Activated T-helper 1 cell treated with anti-CD3 and anti-CD28 coated beads, Interleukin-12 subunit alpha, Interleukin-12 subunit beta, Interleukin-2, Interleukin-4 antibody, amounts not matched to agents 30 ng/mL and 10 ng/mL and 1 ng/mL, durations not matched to agents 14 hours and 24 hours and 36 hours (primary cell): ENCODE measurements around the gene PPME1. TPM values are rescaled to one million over a fixed set of nuclear protein-coding genes. Genes with fewer than 3 reads are reported as not detected.

ENCODE experiments used
- DNase-seq: peaks from one replicate; pipeline ENCODE4 v3.0.0; 2021; ENCODE audit warnings: low spot score
- H3K27ac Mint-ChIP-seq: one replicate; pipeline ENCODE4 v1.8.0; 2021; ENCODE audit warnings: mild to moderate bottlenecking, mixed read lengths
- H3K27me3 Mint-ChIP-seq: one replicate; pipeline ENCODE4 v1.8.0; 2022; ENCODE audit warnings: mild to moderate bottlenecking, moderate library complexity, mixed read lengths; ENCODE audit not compliant: insufficient read depth
- H3K36me3 Mint-ChIP-seq: one replicate; pipeline ENCODE4 v1.8.0; 2021; ENCODE audit warnings: low read depth, mixed read lengths
- H3K4me1 Mint-ChIP-seq: one replicate; pipeline ENCODE4 v1.8.0; 2021; ENCODE audit warnings: low read depth, mixed read lengths
- H3K4me3 Mint-ChIP-seq: one replicate; pipeline ENCODE4 v1.8.0; 2021; ENCODE audit warnings: mild to moderate bottlenecking, moderate library complexity, mixed read lengths
- H3K9me3 Mint-ChIP-seq: one replicate; pipeline ENCODE4 v1.8.0; 2021; ENCODE audit warnings: mixed read lengths
- intact Hi-C: fragments of 100-400 bp; cut with micrococcal nuclease; formaldehyde crosslinking; loops from one replicate; pipeline ENCODE4 v1.15.1; 2024
- total RNA-seq: library from RNA; stranded (reverse); gene quantifications from 2 replicates; pipeline ENCODE4 v1.2.3, GENCODE V29; 2022

PPME1 gene
- total RNA-seq, 1 donor from 2014 or later: 68.1 TPM

DNA sequence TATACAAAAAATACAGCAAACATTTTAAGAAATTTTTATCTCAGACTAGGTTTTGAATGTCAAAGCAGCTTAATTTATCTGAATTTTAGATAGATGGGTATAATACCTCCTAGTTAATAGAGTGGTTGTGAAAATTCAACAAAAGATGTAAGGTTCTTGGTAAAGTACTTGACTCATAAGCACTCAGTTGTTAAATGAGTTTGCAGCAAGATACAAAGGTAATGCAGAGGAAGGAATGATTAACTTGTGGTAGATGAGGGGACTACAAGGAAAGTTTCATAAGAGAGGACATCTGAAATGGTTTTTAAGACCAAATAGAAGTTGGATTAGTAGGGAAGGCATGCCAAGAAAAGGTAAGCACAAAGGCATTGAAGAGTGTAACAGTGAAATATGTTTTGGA lies 37.4 kb downstream of the PPME1 start:
- Mint-ChIP-seq H3K27ac (no peak overlapping the region), H3K27me3 (no peaks in the 10 kb centered on the region), H3K4me1 (peaks cover 5% of the 10 kb centered on the region), H3K36me3 (peaks cover 46% of the 10 kb centered on the region), H3K4me3 (no peak overlapping the region), H3K9me3 (peaks cover 3% of the 10 kb centered on the region)
- intact Hi-C loops: no loop called here
- DNase-seq: no peak

DNA sequence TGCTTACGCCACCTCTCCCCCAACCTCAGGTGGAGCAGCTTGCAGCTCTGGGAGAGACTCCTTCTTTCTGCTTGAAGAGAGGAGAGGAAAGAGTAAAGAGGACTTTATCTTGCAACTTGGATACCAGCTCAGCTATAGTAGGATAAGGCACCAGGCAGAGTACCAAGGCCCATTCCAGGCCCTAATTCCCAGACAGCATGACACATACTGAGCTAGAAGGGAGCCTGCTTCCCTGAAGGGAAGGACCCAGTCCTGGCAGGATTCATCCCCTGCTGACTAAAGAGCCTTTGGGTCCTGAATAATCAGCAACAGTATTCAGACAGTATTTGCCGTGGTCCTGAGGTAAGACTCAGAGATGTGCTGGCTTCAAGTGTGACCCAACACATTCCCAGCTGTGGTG lies 41.4 kb downstream of the PPME1 start:
- no peak for DNase-seq
- H3K4me1 Mint-ChIP-seq: no peaks in the 10 kb centered on the region
- peaks cover 46% of the 10 kb centered on the region for H3K36me3 Mint-ChIP-seq
- no peak overlapping the region for H3K27ac Mint-ChIP-seq
- intact Hi-C loops: no loop called here
- H3K4me3 Mint-ChIP-seq: no peak overlapping the region
- H3K27me3 Mint-ChIP-seq: no peaks in the 10 kb centered on the region
- peaks cover 20% of the 10 kb centered on the region for H3K9me3 Mint-ChIP-seq

DNA sequence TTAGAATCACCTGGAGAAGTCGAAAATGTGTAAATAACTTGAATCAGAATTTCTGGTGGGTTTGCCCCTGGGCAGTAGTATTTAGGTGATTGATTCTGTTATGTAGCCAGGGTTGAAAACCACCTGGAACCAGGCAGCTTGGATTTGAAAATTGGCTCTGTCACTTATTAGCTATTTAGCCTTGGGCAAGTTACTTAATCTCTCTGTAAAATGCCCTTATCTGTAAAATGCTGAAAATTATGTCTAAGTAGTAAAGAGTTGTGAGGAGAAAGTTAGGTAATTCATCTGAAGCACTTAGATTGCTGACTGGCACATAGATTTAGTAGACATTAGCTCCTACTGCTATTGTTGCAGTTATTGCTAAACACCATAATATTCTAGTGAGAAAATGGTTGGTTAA lies 49.3 kb downstream of the PPME1 start:
- Mint-ChIP-seq H3K4me1 (no peaks in the 10 kb centered on the region), H3K36me3 (peaks cover 18% of the 10 kb centered on the region), H3K27me3 (no peaks in the 10 kb centered on the region), H3K9me3 (peaks cover 10% of the 10 kb centered on the region), H3K4me3 (no peak overlapping the region), H3K27ac (no peak overlapping the region)
- intact Hi-C loops: no loop called here
- DNase-seq: no peak

DNA sequence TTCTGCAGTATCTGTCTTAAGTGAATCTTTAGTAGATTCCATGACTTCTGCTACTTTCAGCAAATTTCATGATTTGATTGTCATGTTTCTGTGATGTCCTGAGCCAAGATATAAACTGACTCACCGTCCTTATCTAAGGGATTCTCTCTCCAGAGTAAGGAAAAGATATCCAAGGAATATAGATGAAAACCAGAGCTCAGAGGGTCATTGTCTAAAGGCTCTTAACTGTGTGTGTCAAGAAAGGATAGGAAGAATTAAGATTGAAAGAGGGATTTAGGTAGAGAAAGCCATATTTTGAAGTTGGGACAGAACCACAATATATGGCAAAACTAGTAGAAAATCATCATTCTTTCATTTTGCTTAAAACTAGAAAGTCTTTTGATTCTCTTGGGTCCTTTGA lies 50.7 kb downstream of the PPME1 start:
- Mint-ChIP-seq H3K4me3 (no peak overlapping the region), H3K4me1 (no peaks in the 10 kb centered on the region), H3K9me3 (peaks cover 7% of the 10 kb centered on the region), H3K36me3 (peaks cover 22% of the 10 kb centered on the region), H3K27me3 (no peaks in the 10 kb centered on the region), H3K27ac (no peak overlapping the region)
- intact Hi-C loops: no loop called here
- no peak for DNase-seq

DNA sequence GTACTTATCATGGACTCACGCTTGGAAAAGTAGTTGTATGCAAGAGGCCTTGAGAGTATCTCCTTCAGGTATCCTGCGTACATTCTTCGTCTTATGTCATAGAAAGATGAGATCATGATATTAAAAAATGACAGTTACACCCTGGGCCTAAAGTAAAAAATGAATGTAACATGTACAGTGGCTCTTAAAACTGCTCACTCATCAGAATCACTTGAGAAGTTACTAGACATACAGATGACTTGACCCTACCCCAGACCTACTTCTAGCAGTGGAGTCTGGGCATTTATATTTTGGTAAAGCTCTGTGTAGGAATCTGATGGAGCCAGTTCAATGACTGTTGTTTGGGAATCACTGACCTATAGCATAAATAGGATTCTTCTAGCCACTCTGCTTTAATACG lies 54.5 kb downstream of the PPME1 start:
- no peaks in the 10 kb centered on the region for H3K4me1 Mint-ChIP-seq
- no peak overlapping the region for H3K4me3 Mint-ChIP-seq
- H3K36me3 Mint-ChIP-seq: peaks cover 21% of the 10 kb centered on the region
- DNase-seq: no peak
- no peak overlapping the region for H3K27ac Mint-ChIP-seq
- no peaks in the 10 kb centered on the region for H3K27me3 Mint-ChIP-seq
- H3K9me3 Mint-ChIP-seq: peaks cover 7% of the 10 kb centered on the region
- intact Hi-C loops: no loop called here

DNA sequence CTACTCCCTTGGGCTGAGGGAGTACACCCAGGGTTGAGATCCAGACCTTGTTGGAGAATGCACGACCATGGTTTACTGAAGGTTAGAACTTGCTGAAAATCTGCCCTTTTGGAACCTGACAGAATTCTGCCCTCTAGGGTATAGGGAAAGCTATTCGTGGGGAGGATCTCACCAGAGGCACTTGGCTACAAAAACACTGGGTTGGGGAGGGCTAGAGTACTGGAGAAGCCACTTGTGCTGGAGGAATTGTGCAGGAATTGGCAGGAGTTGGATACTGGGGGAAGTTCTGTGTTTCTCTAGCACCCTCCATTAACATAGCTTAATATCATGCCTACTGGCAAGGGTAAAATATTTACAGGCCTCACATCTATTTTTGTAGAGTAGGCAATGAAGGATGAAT lies 55.8 kb downstream of the PPME1 start:
- intact Hi-C loops: no loop called here
- no peaks in the 10 kb centered on the region for H3K27me3 Mint-ChIP-seq
- H3K36me3 Mint-ChIP-seq: peaks cover 24% of the 10 kb centered on the region
- peaks cover 8% of the 10 kb centered on the region for H3K4me1 Mint-ChIP-seq
- no peak for DNase-seq
- H3K4me3 Mint-ChIP-seq: no peak overlapping the region
- H3K27ac Mint-ChIP-seq: no peak overlapping the region
- peaks cover 4% of the 10 kb centered on the region for H3K9me3 Mint-ChIP-seq

DNA sequence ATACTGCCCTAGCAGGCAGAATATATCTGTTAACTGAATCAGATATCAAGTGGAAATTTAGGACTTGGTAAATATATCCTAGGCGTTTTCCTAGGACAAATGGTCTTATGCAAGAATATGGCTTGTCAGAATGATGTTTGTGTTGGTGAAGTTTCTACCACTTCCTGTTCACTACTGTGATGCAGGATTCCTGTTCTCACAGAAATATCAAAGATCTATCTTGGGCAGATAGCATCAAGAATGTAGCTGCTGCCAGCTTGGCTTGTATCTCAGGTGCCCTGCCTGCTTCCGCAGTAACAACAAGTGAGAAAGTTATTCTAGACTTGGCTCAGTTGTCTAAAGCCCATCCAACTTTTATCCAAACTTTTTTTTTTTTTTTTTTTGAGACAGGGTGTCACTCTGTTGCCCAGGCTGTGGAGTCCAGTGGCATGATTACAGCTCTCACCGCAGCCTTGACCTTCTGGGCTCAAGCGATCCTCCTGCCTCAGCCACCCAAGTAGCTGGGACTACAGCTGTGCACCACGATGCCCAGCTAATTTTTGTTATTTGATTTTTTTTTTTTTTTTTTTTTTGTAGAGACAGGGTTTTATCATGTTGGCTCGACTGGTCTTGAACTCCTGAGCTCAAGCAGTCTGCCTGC lies 61.3 kb downstream of the PPME1 start:
- Mint-ChIP-seq H3K9me3 (no peaks in the 10 kb centered on the region), H3K36me3 (peaks cover 15% of the 10 kb centered on the region), H3K4me3 (no peak overlapping the region), H3K27me3 (no peaks in the 10 kb centered on the region), H3K4me1 (peaks cover 13% of the 10 kb centered on the region), H3K27ac (no peak overlapping the region)
- intact Hi-C loops: no loop called here
- DNase-seq: no peak

DNA sequence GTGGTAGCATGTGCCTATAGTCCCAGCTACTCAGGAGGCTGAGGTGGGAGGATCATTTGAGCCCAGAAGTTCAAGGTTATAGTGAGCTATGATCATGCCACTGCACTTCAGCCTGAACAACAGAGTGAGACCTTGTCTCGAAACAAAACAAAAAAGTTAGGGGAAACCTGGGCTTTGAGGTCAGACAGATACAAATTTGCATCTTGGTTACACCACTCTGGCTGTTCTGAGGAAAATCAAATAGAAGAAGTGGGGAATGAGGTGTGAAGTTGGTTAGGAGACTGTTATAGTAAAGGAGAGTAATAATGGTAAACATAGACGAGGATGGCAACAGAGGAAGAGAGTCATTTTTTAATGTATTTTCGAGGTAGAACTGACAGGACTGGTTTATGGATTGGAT lies 62.6 kb downstream of the PPME1 start:
- no peak for DNase-seq
- intact Hi-C loops: no loop called here
- peaks cover 13% of the 10 kb centered on the region for H3K4me1 Mint-ChIP-seq
- no peak overlapping the region for H3K4me3 Mint-ChIP-seq
- H3K9me3 Mint-ChIP-seq: no peaks in the 10 kb centered on the region
- no peak overlapping the region for H3K27ac Mint-ChIP-seq
- no peaks in the 10 kb centered on the region for H3K27me3 Mint-ChIP-seq
- peaks cover 17% of the 10 kb centered on the region for H3K36me3 Mint-ChIP-seq

DNA sequence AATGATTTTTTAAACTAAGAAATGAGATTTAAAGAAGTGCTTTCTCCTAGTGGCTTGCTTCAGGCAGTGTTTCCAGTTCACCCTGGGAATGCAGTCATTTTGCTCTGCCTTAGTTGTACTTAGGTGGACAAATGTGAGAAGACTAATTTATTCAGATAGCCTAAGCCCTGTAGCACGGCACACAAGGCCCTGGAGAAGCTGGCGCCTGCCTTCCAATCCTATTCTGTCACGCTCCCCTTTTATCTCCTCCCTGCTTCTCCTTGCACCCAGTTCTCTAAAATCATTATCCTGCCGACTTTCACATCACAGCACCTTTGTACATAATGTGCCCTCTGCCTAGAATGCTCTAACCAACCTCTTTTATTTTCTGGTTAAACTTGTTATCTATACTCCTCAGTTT lies 64.0 kb downstream of the PPME1 start:
- intact Hi-C loops: loop anchor here (5.0 kb wide), 1 partner anchor 208 kb away; no protein-coding TSS in a partner anchor
- no peak for DNase-seq
- Mint-ChIP-seq H3K4me1 (peaks cover 13% of the 10 kb centered on the region), H3K9me3 (no peaks in the 10 kb centered on the region), H3K27ac (no peak overlapping the region), H3K4me3 (no peak overlapping the region), H3K27me3 (no peaks in the 10 kb centered on the region), H3K36me3 (peaks cover 29% of the 10 kb centered on the region)

DNA sequence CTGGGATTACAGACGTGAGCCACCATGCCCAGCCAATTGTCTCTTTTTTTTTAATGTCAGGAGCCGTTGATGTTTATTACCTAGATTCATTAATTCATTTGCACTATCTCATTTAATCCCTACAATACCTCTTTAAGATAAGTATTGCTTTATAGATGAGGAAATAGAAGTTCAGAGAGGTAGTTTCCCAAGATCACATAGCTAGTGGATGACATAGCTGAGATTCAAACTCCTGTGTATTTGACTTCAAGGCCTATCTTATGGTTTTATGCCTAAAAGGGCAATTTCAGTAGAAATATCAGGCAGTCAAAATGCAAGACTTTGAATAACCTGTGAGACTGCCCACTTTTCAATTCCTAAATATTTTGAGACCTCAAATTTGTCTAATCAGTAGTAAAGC lies 66.5 kb downstream of the PPME1 start:
- no peak for DNase-seq
- intact Hi-C loops: loop anchor here (5.0 kb wide), 1 partner anchor 210 kb away; no protein-coding TSS in a partner anchor
- Mint-ChIP-seq H3K27me3 (no peaks in the 10 kb centered on the region), H3K36me3 (peaks cover 30% of the 10 kb centered on the region), H3K4me1 (no peaks in the 10 kb centered on the region), H3K4me3 (no peak overlapping the region), H3K9me3 (no peaks in the 10 kb centered on the region), H3K27ac (no peak overlapping the region)

DNA sequence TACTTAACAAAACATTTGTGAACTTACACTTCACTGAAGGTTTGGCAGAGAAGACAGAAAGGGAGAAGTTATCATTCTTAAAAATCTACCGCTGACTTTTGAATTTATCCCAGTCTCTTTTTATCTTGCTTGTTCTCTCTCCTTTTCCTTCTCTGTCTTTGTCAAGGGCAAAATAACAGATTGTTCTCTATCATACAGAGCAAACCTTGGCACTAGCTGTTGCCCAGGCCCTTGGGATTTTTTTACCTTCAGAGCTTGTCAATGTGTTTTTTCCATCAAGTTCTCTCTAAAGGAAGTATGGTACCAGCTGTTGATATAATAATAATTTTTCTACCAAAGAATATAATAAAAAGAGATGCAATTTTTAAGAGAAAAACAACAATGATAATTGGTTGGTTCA lies 67.2 kb downstream of the PPME1 start:
- intact Hi-C loops: loop anchor here (5.0 kb wide), 1 partner anchor 211 kb away; no protein-coding TSS in a partner anchor

DNA sequence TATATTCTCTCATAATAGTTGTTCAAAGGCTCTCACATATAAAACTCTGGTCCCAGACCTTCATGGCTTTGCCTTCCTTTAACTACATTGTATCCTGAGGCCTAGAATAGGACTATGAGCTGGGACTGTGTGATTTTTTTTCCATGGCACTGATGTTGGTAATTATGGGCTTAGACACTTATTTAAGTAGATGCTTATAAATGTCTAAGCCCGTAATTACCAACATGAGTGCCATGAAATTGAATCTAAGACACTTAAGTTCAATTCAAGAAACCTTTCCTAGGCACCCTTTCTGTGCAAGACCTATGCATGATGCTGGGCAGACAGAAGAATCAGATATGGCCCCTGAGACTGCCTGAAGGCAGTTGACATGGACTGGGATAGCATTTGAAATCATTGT lies 77.4 kb downstream of the PPME1 start:
- no peak overlapping the region for H3K27ac Mint-ChIP-seq
- H3K36me3 Mint-ChIP-seq: peaks cover 19% of the 10 kb centered on the region
- no peaks in the 10 kb centered on the region for H3K27me3 Mint-ChIP-seq
- DNase-seq: no peak
- intact Hi-C loops: no loop called here
- H3K9me3 Mint-ChIP-seq: no peaks in the 10 kb centered on the region
- H3K4me1 Mint-ChIP-seq: no peaks in the 10 kb centered on the region
- H3K4me3 Mint-ChIP-seq: no peak overlapping the region

More for the DNA sequence above, 67.2 kb downstream of the PPME1 start:
- Mint-ChIP-seq H3K9me3 (no peaks in the 10 kb centered on the region), H3K4me3 (no peak overlapping the region), H3K4me1 (no peaks in the 10 kb centered on the region), H3K27me3 (no peaks in the 10 kb centered on the region), H3K36me3 (peaks cover 30% of the 10 kb centered on the region), H3K27ac (no peak overlapping the region)
- no peak for DNase-seq

DNA sequence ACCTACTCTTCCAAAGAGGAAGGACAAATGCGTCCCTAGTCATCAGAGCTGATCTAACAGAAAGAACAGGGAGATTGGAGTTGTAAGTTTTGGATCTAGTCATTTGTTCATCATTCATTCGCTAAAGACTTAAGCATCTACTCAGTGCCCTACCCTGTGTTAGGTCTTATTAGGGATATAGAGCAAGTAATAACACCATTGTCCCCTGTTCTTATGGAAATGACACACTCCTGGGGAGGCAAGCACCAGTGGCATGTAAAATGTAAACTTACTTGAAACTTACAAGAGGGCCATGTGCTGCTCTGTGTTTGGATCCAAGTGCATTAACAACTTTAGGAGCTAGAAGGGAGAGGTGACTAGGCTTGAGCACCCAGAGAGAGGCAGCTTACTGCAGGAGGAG lies 78.4 kb downstream of the PPME1 start:
- intact Hi-C loops: no loop called here
- no peaks in the 10 kb centered on the region for H3K27me3 Mint-ChIP-seq
- DNase-seq: no peak
- H3K27ac Mint-ChIP-seq: no peak overlapping the region
- no peaks in the 10 kb centered on the region for H3K9me3 Mint-ChIP-seq
- H3K4me1 Mint-ChIP-seq: no peaks in the 10 kb centered on the region
- H3K36me3 Mint-ChIP-seq: peaks cover 26% of the 10 kb centered on the region
- no peak overlapping the region for H3K4me3 Mint-ChIP-seq

DNA sequence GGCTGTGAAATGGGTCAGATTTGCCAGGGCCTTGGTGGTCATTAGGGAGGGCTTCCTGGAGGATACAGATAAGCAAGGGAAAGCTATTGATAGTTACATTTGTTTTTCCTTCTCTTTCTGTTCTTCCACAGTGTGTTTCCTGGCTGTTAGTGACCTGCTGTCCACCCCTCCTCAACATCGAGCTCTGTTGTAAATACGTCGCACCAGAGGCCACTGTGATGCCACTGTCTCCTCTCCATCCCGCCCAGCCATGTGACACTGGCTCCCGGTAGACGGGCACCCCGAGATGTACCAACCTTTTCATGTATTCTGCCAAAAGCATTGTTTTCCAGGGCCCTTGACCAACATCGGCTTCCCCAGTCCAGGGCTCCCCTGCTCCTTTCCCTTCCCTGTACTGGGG lies 82.3 kb downstream of the PPME1 start:
- Mint-ChIP-seq H3K27ac (no peak overlapping the region), H3K27me3 (no peaks in the 10 kb centered on the region), H3K9me3 (no peaks in the 10 kb centered on the region), H3K4me1 (peaks cover 5% of the 10 kb centered on the region), H3K36me3 (peaks cover 25% of the 10 kb centered on the region), H3K4me3 (no peak overlapping the region)
- intact Hi-C loops: no loop called here
- no peak for DNase-seq
